Ramos (cell line): ENCODE results near the gene ABCA13.
"Not testable (repeated sequence)": the region's sequence is repeated elsewhere in the genome, so short reads cannot be mapped to it uniquely, and the experiment has no call there.

Source experiments
- in situ Hi-C: fragments of 300-500 bp; cut with MboI; formaldehyde crosslinking; loops from one replicate; pipeline ENCODE4 v1.14.3; 2022; ENCODE audit warnings: low sequenced_read_pairs; ENCODE audit not compliant: unreplicated experiment

ABCA13 gene

GRCh38 chr7:48175019-48175418 lies 3.8 kb downstream of the ABCA13 start:
- in situ Hi-C loops, result no loop called here

DNA sequence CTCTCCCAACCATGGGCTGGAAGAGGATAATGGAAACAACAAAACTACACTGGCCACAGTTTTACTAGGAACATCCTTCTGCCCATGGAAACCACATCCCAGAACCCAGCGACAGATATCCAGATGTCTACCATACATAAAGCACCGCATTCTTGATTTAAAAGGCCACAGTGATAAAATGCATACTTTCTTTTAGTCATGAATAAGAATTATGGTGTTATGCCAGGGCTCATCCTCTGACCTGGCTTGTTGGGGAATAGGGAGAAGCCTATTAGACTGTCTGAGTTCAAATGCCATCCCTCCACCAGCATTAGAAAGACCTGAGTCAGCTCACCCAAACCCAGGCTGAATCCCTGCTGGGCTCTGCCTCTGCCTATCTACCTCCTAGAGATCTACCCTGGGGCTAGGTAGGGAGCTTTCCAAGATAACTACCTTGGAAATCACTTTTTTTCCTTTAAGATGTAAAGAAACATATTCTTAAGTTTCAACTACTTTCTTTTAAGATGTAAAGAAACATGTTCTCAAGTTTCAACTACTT lies 5.2 kb downstream of the ABCA13 start:
- in situ Hi-C loops, result no loop called here

GRCh38 chr7:48177271-48177670 lies 6.0 kb downstream of the ABCA13 start:
- in situ Hi-C loops, result no loop called here

DNA sequence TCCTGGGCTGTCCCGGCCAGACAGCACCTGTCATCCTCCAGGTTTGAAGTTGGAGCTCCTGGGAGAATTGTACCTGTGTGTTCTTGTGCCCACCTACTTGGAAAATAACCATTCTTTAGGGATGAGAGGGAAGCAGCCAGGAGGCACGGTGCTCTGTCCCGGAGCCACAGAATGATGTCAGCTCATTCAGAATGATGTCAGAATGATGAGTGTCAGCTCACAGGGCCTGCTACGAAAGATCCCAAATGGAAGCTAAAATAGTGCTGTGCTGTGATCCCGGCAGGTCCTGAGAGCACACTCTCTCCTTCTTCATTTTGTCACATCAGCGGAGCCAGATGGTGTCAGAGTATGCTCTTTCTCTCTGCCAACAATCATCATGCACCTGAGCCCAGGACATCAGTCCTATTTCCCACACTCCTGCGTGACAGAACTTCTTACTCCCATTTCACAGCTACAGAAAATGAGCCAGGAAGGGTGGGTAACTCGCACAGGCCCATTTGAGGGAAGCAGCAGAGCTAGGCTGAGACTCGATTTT lies 8.3 kb downstream of the ABCA13 start:
- in situ Hi-C loops, result no loop called here

DNA sequence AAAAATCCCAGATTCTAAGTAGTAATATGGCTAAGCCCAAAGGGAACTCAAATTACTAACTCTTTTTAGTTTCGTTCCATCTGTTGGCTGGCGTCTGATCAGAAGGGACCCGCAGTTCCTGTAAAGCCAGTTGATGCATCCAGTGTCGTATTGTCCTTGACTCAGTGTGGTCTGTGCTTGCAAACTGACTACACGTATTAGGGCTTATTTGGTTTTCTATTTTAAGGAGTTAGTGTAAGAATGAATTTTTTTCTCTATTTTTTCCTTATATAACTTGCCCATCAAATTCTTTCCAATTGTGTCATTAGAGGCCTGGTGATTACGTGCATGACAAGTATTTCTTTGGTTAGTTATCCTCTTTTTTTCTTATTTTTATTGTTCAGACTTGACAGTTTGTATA lies 9.7 kb downstream of the ABCA13 start:
- in situ Hi-C loops, result no loop called here

DNA sequence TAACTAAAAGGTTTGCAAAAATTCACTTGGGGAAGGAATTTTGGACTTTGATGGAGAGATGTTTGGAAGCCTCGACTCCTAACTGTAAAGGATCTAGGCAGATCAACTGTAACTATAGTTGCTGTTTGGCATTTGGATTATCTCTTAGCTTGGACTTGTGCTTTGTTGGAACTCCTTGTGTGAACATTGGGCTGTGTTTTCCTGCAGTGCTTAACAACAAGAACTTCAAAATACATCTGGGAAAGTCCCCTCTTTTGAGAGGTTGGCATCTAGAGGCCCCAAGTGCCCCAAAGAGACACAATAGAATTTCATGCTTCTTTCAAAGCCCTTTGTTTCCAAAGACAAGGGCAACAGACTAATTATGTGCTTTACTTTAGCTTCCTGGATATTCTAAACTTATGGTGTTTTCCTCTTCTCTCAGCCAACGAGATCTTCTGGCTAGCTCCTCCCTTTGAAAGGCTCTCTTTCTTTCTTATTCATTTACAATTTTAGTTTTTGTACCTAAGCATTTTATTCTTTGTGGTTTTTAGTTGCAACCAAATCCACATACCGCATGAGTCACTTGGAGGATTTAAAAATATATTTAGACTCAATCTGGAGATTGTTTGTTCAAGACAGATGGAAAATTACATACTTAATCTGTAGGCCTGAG lies 11.6 kb downstream of the ABCA13 start:
- in situ Hi-C loops, result no loop called here

DNA sequence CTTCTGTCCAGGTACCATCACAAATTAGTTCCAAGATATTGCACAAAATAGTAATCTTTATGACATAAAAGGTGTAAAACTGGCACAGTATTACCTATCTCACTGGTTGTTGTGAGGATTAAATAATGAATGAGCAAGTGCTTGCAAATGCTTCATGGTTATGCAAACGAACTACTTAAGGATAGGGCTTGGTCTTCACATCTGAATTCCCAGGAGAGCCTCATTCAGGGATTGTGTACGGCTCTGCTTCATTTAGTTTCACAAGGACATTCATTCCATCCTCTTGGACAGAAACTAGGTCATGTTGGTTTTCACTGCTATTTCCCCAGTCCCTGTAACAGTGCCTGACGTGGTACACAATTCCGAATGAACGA lies 12.1 kb downstream of the ABCA13 start:
- in situ Hi-C loops, result no loop called here

DNA sequence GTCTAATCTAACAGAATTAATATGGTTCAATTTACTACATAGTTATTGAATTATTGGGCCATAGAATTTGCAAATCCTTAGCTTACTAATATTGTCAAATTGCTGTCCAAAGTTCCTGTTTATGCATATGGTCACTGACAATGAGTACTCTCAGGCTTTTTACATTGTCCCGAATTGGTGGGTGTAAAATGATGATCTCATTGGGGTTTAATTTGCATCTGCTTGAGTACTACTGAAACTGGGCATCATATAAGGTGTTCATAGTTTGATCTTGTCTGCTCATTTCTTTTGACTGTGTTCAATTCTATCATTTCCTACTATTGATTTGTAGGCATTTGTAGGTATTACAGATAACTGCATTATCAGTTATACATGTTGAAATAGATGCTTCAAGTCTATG lies 12.7 kb downstream of the ABCA13 start:
- in situ Hi-C loops, result no loop called here

- in situ Hi-C loops, result no loop called here
These were observed 17.7 kb downstream of the ABCA13 start for GRCh38 chr7:48188776-48189520.

DNA sequence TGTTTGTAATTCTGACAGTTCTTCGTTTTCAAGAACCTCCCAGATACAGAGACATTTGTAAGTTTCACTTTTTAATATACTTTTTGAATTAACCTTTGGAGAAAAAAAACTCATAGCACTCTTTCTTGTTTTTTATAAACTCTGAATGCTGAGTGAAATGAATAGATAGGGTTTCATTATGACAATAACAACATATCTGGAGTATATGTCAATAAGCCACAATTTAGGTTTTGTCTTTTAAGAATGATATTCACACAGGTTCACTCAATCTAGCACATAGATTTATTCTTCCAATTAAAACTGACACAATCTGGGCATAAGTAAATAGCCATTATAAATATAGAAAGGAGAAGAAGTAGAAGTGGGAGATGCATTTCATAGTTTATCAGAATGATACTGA lies 21.7 kb downstream of the ABCA13 start:
- in situ Hi-C loops, result no loop called here

DNA sequence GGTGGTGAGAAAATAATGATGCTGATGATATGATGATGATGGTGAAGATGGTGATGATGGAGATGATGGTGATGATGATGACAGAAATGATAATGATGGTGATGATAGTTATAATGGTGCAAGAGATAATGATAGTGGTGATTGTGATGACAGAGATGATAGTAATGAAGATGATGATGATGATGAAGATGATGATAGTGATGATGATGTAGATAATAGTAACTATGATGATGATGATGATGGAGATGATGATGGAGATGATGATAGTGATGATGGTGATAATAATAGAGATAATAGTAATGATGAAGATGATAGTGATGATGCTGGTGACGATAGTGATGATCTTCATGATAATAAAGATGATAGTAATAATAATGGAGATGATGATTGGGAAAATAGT lies 22.2 kb downstream of the ABCA13 start:
- in situ Hi-C loops, result no loop called here

- in situ Hi-C loops, result not testable (repeated sequence)
These were observed 29.8 kb downstream of the ABCA13 start for GRCh38 chr7:48200946-48201589.

DNA sequence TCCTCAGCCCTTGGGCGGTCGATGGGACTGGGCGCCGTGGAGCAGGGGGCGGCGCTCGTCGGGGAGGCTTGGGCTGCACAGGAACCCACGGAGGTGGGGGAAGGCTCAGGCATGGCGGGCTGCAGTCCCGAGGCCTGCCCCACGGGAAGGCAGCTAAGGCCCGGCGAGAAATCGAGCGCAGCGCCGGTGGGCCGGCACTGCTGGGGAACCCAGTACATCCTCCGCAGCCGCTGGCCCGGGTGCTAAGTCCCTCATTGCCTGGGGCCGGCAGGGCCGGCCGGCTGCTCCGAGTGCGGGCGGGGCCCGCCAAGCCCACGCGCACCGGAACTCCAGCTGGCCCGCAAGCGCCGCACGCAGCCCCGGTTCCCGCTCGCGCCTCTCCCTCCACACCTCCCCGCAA lies 31.7 kb downstream of the ABCA13 start:
- in situ Hi-C loops, result not testable (repeated sequence)

DNA sequence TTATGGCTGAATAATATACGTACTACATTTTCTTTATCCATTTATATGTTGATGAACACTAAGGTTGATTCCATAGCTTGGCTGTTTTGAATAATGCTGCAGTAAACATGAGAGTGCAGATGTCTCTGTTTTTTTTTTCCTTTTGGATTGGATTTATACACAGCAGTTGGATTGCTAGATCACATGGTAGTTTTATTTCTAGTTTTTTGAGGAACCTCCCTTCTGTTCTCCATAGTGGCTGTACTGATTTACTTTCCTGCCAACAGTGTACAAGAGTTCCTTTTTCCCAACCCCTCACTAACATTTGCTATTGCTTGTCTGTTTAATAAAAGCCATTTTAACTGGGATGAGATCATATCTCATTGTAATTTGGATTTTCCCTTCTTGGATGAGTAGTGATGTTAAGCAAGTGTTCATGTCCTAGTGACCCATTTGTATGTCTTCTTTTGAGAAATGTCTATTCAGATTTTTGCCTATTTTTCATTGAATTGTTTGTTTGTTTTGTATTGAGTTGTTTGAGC lies 36.0 kb downstream of the ABCA13 start:
- in situ Hi-C loops, result no loop called here

GRCh38 chr7:48209004-48209600 lies 37.8 kb downstream of the ABCA13 start:
- in situ Hi-C loops, result no loop called here

- in situ Hi-C loops, result no loop called here
These were observed 42.0 kb downstream of the ABCA13 start for GRCh38 chr7:48213226-48213625.

DNA sequence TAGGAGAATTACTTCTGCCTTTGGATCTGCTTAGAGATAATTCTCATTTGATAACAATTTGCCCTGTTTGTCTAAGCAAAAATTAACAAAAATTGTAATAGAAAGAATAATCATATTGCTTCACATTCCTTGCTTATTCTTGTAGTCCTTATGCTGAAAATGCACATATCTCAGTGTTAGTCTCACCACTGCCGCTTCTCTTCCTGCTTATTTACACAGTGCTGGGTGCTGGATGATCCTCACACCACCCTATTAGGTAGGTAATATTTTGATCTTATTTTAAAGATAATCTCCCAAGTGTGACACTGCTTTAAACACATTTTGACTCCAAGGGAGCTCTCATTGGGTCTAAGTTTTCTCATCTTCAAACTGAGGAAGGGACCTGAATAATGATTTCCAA lies 46.0 kb downstream of the ABCA13 start:
- in situ Hi-C loops, result no loop called here

- in situ Hi-C loops, result no loop called here
These were observed 46.5 kb downstream of the ABCA13 start for GRCh38 chr7:48217753-48218152.

DNA sequence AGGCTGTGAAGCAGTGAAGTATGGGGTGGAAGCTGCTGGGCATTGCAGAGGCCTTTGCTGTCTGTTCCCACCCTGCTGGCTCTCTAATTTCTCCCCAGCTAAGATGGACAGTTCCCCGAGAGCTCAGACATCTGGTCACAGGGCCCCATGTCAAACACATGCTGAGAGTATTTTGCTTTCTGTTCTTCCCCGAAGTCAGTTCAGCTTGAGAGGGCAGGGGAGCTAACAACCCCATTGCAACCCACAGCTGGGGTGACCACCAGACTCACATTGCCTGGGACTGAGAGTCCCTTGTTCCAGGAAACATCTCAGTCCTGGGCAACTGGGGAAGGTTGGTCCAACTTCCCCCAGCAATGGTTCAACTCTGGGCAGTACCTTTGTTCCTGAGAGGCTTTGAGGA lies 52.8 kb downstream of the ABCA13 start:
- in situ Hi-C loops, result no loop called here

DNA sequence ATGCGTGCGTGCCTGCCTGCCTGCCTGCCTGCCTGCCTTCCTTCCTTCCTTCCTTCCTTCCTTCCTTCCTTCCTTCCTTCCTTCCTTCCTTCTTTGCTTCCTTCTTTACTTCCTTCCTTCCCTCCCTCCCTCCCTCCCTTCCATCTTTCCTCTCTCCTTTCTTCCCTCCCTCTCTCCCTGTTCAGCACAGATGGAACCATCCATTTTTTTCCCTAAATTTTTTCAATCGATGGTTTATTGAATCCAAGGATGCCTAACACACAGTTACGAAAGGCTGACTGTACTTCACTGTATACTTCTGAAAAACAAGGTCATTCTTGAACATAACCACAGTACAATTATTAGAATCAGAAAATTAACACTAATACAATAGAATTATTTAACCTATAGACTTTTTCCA lies 53.8 kb downstream of the ABCA13 start:
- in situ Hi-C loops, result no loop called here
